Trophoblast cell (in vitro differentiated cells and primary cell): ENCODE data around the gene RHEB.

Experiments
- DNase-seq, 2 donors: peaks; one replicate each; pipeline ENCODE4 v3.0.0-alpha.2; 2016
- H2AFZ ChIP-seq: 2 replicates; pipeline ENCODE4 v1.6.1; 2013; ENCODE audit warnings: low read length, moderate library complexity, mild to moderate bottlenecking; ENCODE audit not compliant: insufficient read depth, poor library complexity
- H2AK5ac ChIP-seq: 2 replicates; pipeline ENCODE4 v1.6.1; 2013; ENCODE audit warnings: mild to moderate bottlenecking, low read length
- H2BK120ac ChIP-seq: 2 replicates; pipeline ENCODE4 v1.6.1; 2013; ENCODE audit warnings: low read length, mild to moderate bottlenecking, moderate library complexity; ENCODE audit not compliant: insufficient read depth, poor library complexity
- H2BK12ac ChIP-seq: 2 replicates; pipeline ENCODE4 v1.6.1; 2013; ENCODE audit warnings: mild to moderate bottlenecking, low read length, moderate library complexity
- H2BK5ac ChIP-seq: 2 replicates; pipeline ENCODE4 v1.6.1; 2013; ENCODE audit warnings: low read length, low read depth, moderate library complexity, mild to moderate bottlenecking; ENCODE audit not compliant: poor library complexity
- H3K14ac ChIP-seq: 2 replicates; pipeline ENCODE4 v1.6.1; 2013; ENCODE audit warnings: mild to moderate bottlenecking, low read length
- H3K18ac ChIP-seq: 2 replicates; pipeline ENCODE4 v1.6.1; 2013; ENCODE audit warnings: mild to moderate bottlenecking, low read length
- H3K23ac ChIP-seq: 2 replicates; pipeline ENCODE4 v1.6.1; 2013; ENCODE audit warnings: low read length
- H3K27ac ChIP-seq: 2 replicates; pipeline ENCODE4 v1.5.1; 2013; ENCODE audit warnings: low read depth, mild to moderate bottlenecking, inconsistent platforms, low read length, moderate library complexity
- H3K27me3 ChIP-seq: 2 replicates; pipeline ENCODE4 v1.6.1; 2013; ENCODE audit warnings: inconsistent platforms, mild to moderate bottlenecking, low read length, moderate library complexity; ENCODE audit not compliant: insufficient read depth
- H3K36me3 ChIP-seq, 2 experiments: 1 replicate in 1 of 2; 2 replicates in 1 of 2; pipeline ENCODE4 v1.6.1; 2013; ENCODE audit warnings: low read length in 2 of 2, mild to moderate bottlenecking in 2 of 2, moderate library complexity in 1 of 2; ENCODE audit not compliant: insufficient read depth in 2 of 2, control insufficient read depth in 1 of 2
- H3K4ac ChIP-seq: 2 replicates; pipeline ENCODE4 v1.6.1; 2013; ENCODE audit warnings: low read depth, mild to moderate bottlenecking, low read length, moderate library complexity
- H3K4me1 ChIP-seq, 2 experiments: 1 replicate in 1 of 2; 2 replicates in 1 of 2; pipeline ENCODE4 v1.6.1; 2013; ENCODE audit warnings: low read length in 2 of 2, mild to moderate bottlenecking in 2 of 2, moderate library complexity in 1 of 2; ENCODE audit not compliant: insufficient read depth in 2 of 2, control insufficient read depth in 1 of 2
- H3K4me2 ChIP-seq: 2 replicates; pipeline ENCODE4 v1.6.1; 2013; ENCODE audit warnings: inconsistent platforms, mild to moderate bottlenecking, low read length, moderate library complexity
- H3K4me3 ChIP-seq: 2 replicates; pipeline ENCODE4 v1.5.1; 2013; ENCODE audit warnings: mild to moderate bottlenecking, low read depth, low read length, inconsistent platforms
- H3K79me1 ChIP-seq: one replicate; pipeline ENCODE4 v1.6.1; 2013; ENCODE audit warnings: low read length
- H3K79me2 ChIP-seq: 2 replicates; pipeline ENCODE4 v1.6.1; 2013; ENCODE audit warnings: low read length, mild to moderate bottlenecking; ENCODE audit not compliant: control insufficient read depth, insufficient read depth, poor library complexity
- H3K9ac ChIP-seq: 2 replicates; pipeline ENCODE4 v1.6.1; 2013; ENCODE audit warnings: mild to moderate bottlenecking, low read length
- H3K9me3 ChIP-seq: 2 replicates; pipeline ENCODE4 v1.6.1; 2013; ENCODE audit warnings: low read depth, mild to moderate bottlenecking, control low read depth, inconsistent platforms, low read length; ENCODE audit not compliant: insufficient read depth
- H4K12ac ChIP-seq: 2 replicates; pipeline ENCODE4 v1.6.1; 2013; ENCODE audit warnings: low read depth, mild to moderate bottlenecking, low read length, moderate library complexity
- H4K8ac ChIP-seq: 2 replicates; pipeline ENCODE4 v1.6.1; 2013; ENCODE audit warnings: low read depth, mild to moderate bottlenecking, low read length, moderate library complexity
- H4K91ac ChIP-seq: one replicate; pipeline ENCODE4 v1.6.1; 2013; ENCODE audit warnings: low read depth, mild to moderate bottlenecking, low read length, moderate library complexity
- WGBS: extraction: QIAGEN DNeasy Blood & Tissue Kit; methylation state at CpG from one replicate; pipeline ENCODE4 v1.1.7; 2013; ENCODE audit warnings: missing lambda C conversion rate; ENCODE audit not compliant: insufficient read length, insufficient coverage; ENCODE audit errors: extremely low coverage; 5-methylcytosine and 5-hydroxymethylcytosine counted together

The RHEB gene

DNA sequence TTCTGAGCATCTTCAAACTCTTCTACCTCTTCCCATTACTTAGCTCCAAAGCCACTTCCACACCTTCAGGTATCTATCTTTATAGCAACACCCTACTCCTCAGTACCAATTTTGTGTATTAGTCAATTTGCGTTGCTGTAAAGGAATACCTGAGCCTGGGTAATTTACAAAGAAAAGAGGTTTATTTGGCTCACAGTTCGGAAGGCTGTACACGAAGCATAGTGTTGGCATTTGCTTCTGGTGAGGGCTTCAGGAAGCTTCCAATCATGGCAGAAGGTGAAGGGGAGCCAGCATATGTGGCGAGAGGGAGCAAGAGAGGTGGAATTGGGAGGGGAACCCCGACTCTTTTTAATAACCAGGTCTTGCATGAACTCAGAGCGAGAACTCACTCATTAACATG lies 62.2 kb downstream of the RHEB start:
- Histone ChIP-seq H3K36me3 (no peaks in the 10 kb centered on the region), H4K8ac (no peak overlapping the region)
- WGBS: no CpG with 5 or more reads among the region's 6 CpGs

DNA sequence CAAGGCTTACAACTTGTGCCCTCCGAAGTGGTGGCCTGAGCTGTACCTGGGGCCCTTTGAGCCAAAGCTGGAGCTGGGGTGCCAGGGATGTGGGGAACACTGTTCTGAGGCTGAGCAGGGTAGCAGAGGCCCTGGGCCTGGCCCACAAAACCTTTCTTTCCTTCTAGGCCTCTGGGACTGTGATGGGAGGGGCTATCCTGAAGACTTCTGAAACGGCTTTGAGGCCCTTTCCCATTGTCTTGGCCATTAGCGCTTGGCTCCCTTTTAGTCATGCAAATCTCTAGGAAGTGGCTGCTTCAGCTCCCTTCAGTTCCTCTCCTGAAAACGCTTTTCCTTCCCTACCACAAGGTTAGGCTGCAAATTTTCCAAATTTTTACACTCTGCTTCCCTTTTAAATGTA lies 62.9 kb downstream of the RHEB start:
- Histone ChIP-seq H4K8ac (no peak overlapping the region), H3K79me1 (no peaks in the 10 kb centered on the region), H2BK120ac (no peak overlapping the region), H2AFZ (no peak overlapping the region), H3K9me3 (peaks cover 5% of the 10 kb centered on the region), H2BK12ac (no peak overlapping the region), H4K12ac (no peak overlapping the region), H3K14ac (no peak overlapping the region), H3K9ac (no peak overlapping the region), H4K91ac (no peak overlapping the region), H3K23ac (no peak overlapping the region), H3K4ac (no peak overlapping the region), H3K79me2 (no peaks in the 10 kb centered on the region), H3K36me3 (no peaks in the 10 kb centered on the region), H2BK5ac (no peak overlapping the region), H3K27ac (no peak overlapping the region), H3K4me2 (no peak overlapping the region), H3K4me1 (peaks cover 12 to 20% of the 10 kb centered on the region in 2 experiments), H2AK5ac (no peak overlapping the region), H3K4me3 (no peak overlapping the region), H3K27me3 (no peaks in the 10 kb centered on the region), H3K18ac (no peak overlapping the region)
- no peak for DNase-seq
- no CpG with 5 or more reads among the region's 4 CpGs for WGBS

More for the DNA sequence above, 62.2 kb downstream of the RHEB start:
- DNase-seq: no peak
- H3K18ac ChIP-seq: no peak overlapping the region
- no peaks in the 10 kb centered on the region for H3K79me2 ChIP-seq
- H2BK120ac ChIP-seq: no peak overlapping the region
- no peak overlapping the region for H3K4ac ChIP-seq
- H3K27ac ChIP-seq: no peak overlapping the region
- no peak overlapping the region for H2BK5ac ChIP-seq
- no peak overlapping the region for H4K12ac ChIP-seq
- H2BK12ac ChIP-seq: no peak overlapping the region
- H3K9me3 ChIP-seq: peaks cover 3% of the 10 kb centered on the region
- no peak overlapping the region for H3K9ac ChIP-seq
- no peak overlapping the region for H2AK5ac ChIP-seq
- H3K27me3 ChIP-seq: no peaks in the 10 kb centered on the region
- H3K14ac ChIP-seq: no peak overlapping the region
- no peak overlapping the region for H3K23ac ChIP-seq
- no peak overlapping the region for H4K91ac ChIP-seq
- peaks cover 12 to 20% of the 10 kb centered on the region in 2 experiments for H3K4me1 ChIP-seq
- H2AFZ ChIP-seq: no peak overlapping the region
- H3K4me3 ChIP-seq: no peak overlapping the region
- H3K79me1 ChIP-seq: no peaks in the 10 kb centered on the region
- H3K4me2 ChIP-seq: no peak overlapping the region

DNA sequence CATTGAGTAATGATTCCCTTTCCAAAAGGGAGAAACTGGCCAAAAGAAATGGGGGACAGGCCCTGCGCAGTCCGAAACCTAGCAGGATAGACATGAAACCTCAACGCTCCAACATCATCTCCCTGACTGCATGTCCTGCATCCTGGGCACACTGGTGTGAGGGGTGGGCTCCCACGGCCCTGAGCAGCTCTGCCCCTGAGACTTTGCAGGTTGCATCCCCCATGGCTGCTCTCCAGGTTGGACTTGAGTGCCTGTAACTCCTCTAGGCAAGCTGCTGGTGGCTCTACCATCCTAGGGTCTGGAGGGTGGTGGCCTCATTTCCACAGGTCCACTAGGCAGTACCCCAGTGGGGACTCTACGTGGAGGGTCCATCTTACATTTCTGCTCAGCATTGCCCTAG lies 63.4 kb downstream of the RHEB start:
- H3K18ac ChIP-seq: no peak overlapping the region

DNA sequence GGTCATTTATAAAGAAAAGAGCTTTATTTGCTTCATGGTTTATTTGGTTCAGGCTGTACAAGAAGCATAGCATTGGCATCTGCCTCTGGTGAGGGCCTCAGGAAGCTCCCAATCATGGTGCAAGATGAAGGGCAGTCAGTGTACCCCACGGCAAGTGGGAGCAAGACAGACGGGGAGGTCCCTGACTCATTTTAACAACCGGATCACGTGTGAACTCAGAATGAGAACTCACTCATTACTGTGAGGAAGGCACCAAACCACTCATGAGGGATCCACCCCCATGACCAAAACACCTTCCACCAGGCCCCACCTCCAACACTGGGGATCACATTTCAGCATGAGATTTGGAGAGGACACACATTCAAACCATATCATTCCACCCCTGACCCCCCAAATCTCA lies 64.0 kb downstream of the RHEB start:
- no peaks in the 10 kb centered on the region for H3K79me2 ChIP-seq
- no peak for DNase-seq
- H3K27me3 ChIP-seq: no peaks in the 10 kb centered on the region
- no peak overlapping the region for H2AK5ac ChIP-seq
- H3K4ac ChIP-seq: no peak overlapping the region
- H3K27ac ChIP-seq: no peak overlapping the region
- H4K12ac ChIP-seq: no peak overlapping the region
- no peaks in the 10 kb centered on the region for H3K36me3 ChIP-seq
- no peak overlapping the region for H3K4me3 ChIP-seq
- no peak overlapping the region for H3K4me2 ChIP-seq
- H3K9me3 ChIP-seq: peaks cover 5% of the 10 kb centered on the region
- no peak overlapping the region for H3K14ac ChIP-seq
- H3K79me1 ChIP-seq: no peaks in the 10 kb centered on the region
- no peak overlapping the region for H2BK120ac ChIP-seq
- no peak overlapping the region for H2BK12ac ChIP-seq
- no peak overlapping the region for H2BK5ac ChIP-seq
- WGBS: no CpG with 5 or more reads among the region's 4 CpGs
- H3K23ac ChIP-seq: no peak overlapping the region
- H3K9ac ChIP-seq: no peak overlapping the region
- H4K8ac ChIP-seq: no peak overlapping the region
- H2AFZ ChIP-seq: no peak overlapping the region
- no peak overlapping the region for H4K91ac ChIP-seq
- peaks cover 12 to 17% of the 10 kb centered on the region in 2 experiments for H3K4me1 ChIP-seq
- H3K18ac ChIP-seq: no peak overlapping the region

More for the DNA sequence above, 63.4 kb downstream of the RHEB start:
- no peak overlapping the region for H3K9ac ChIP-seq
- H2AK5ac ChIP-seq: no peak overlapping the region
- H3K79me2 ChIP-seq: no peaks in the 10 kb centered on the region
- H3K9me3 ChIP-seq: peaks cover 5% of the 10 kb centered on the region
- WGBS: no CpG with 5 or more reads among the region's 5 CpGs
- H3K27ac ChIP-seq: no peak overlapping the region
- no peak overlapping the region for H3K14ac ChIP-seq
- H4K12ac ChIP-seq: no peak overlapping the region
- H2BK120ac ChIP-seq: no peak overlapping the region
- no peak overlapping the region for H3K4me2 ChIP-seq
- DNase-seq: no peak
- no peak overlapping the region for H2BK12ac ChIP-seq
- H3K23ac ChIP-seq: no peak overlapping the region
- no peak overlapping the region for H2AFZ ChIP-seq
- no peak overlapping the region for H3K4me3 ChIP-seq
- no peak overlapping the region for H4K91ac ChIP-seq
- H3K36me3 ChIP-seq: no peaks in the 10 kb centered on the region
- no peak overlapping the region for H3K4ac ChIP-seq
- no peaks in the 10 kb centered on the region for H3K79me1 ChIP-seq
- no peaks in the 10 kb centered on the region for H3K27me3 ChIP-seq
- H3K4me1 ChIP-seq: peaks cover 12 to 18% of the 10 kb centered on the region in 2 experiments
- H2BK5ac ChIP-seq: no peak overlapping the region
- H4K8ac ChIP-seq: no peak overlapping the region
